Measurements from ENCODE around the gene USP17L10.
"Not testable (repeated sequence)": the region's sequence is repeated elsewhere in the genome, so short reads cannot be mapped to it uniquely, and the experiment has no call there.

The USP17L10 gene

GRCh38 chr4:9210357-9210756, at the start of gene USP17L10:
TSS of gene USP17L10 (plus strand) at chr4:9210657. CDS start at chr4:9210657, 0 bp downstream.
- not testable (repeated sequence) for DNase-seq

- not testable (repeated sequence) for DNase-seq
Measured at GRCh38 chr4:9165990-9166389, 44.5 kb upstream of the USP17L10 start.

GRCh38 chr4:9169791-9170459, 40.5 kb upstream of the USP17L10 start, which contains the start of gene FAM90A26:
TSS of gene FAM90A26 (plus strand) at chr4:9170409. CDS start at chr4:9173173, 2,764 bp downstream.
- not testable (repeated sequence) for DNase-seq

- DNase-seq = not testable (repeated sequence)
Measured at GRCh38 chr4:9214701-9215100, 4.2 kb downstream of the USP17L10 start.

- not testable (repeated sequence) for DNase-seq
Measured at GRCh38 chr4:9215105-9215504, 4.6 kb downstream of the USP17L10 start, which contains the start of gene USP17L11. TSS of gene USP17L11 (plus strand) at chr4:9215405. CDS start at chr4:9215405, 0 bp downstream.

GRCh38 chr4:9219852-9220251, 9.4 kb downstream of the USP17L10 start, which contains the start of gene USP17L12:
TSS of gene USP17L12 (plus strand) at chr4:9220152. CDS start at chr4:9220152, 0 bp downstream.
- DNase-seq = not testable (repeated sequence)

- not testable (repeated sequence) for DNase-seq
Measured at GRCh38 chr4:9224596-9224995, 14.1 kb downstream of the USP17L10 start, which contains the start of gene USP17L13. TSS of gene USP17L13 (plus strand) at chr4:9224896. CDS start at chr4:9224896, 0 bp downstream.

GRCh38 chr4:9230249-9230648, 19.8 kb downstream of the USP17L10 start:
- DNase-seq = not testable (repeated sequence)

GRCh38 chr4:9234085-9234484, 23.6 kb downstream of the USP17L10 start, which contains the start of gene USP17L15:
TSS of gene USP17L15 (plus strand) at chr4:9234385. CDS start at chr4:9234385, 0 bp downstream.
- not testable (repeated sequence) for DNase-seq

GRCh38 chr4:9238461-9238860, 28.0 kb downstream of the USP17L10 start:
- peak; percentile 0 for DNase-seq

GRCh38 chr4:9243579-9243978, 33.1 kb downstream of the USP17L10 start, which contains the start of gene USP17L17:
TSS of gene USP17L17 (plus strand) at chr4:9243879. CDS start at chr4:9243879, 0 bp downstream.
- DNase-seq = not testable (repeated sequence)

- DNase-seq = not testable (repeated sequence)
Measured at GRCh38 chr4:9247953-9248680, 37.7 kb downstream of the USP17L10 start, which contains the start of gene USP17L18. TSS of gene USP17L18 (plus strand) at chr4:9248630. CDS start at chr4:9248630, 0 bp downstream.

GRCh38 chr4:9253078-9253477, 42.6 kb downstream of the USP17L10 start, which contains the start of gene USP17L19:
TSS of gene USP17L19 (plus strand) at chr4:9253378. CDS start at chr4:9253378, 0 bp downstream.
- DNase-seq = not testable (repeated sequence)

- not testable (repeated sequence) for DNase-seq
Measured at GRCh38 chr4:9257824-9258223, 47.4 kb downstream of the USP17L10 start, which contains the start of gene USP17L20. TSS of gene USP17L20 (plus strand) at chr4:9258124. CDS start at chr4:9258124, 0 bp downstream.

Data from CD4-positive, alpha-beta T cell treated with Interleukin-6 for 4 hours (primary cell).